NCI-H2227 (cell line): ENCODE data around the gene PDLIM3.
A peak's percentile ranks its signal among the peaks of the same experiment; 100 is the strongest.
"Not testable (repeated sequence)": the region's sequence is repeated elsewhere in the genome, so short reads cannot be mapped to it uniquely, and the experiment has no call there.

ENCODE experiments used
- DNase-seq: peaks from one replicate; lab custom pipeline; 2025; ENCODE audit not compliant: unreplicated experiment; lab: John Stamatoyannopoulos, UW

The PDLIM3 gene

DNA sequence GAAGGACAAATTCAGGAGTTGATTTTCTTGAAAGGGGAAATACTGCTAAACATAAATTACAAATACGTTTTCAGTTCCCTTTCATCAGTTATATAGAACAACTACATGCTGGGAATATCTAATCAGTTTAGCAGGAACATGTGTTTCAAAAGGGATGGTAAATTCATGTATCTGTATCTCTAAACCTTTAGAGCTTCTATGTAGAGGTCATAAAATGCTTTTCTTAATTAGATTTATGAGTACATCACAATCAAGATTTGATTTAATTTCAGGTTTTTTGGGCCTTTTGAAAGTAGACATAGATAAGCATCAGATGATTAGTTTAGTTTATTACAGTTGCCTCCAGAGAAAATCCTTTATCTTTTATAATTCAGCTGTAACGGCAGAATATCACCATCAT lies 12.9 kb downstream of the PDLIM3 start:
- no peak for DNase-seq

GRCh38 chr4:185520119-185520518 lies 15.2 kb downstream of the PDLIM3 start:
- no peak for DNase-seq

DNA sequence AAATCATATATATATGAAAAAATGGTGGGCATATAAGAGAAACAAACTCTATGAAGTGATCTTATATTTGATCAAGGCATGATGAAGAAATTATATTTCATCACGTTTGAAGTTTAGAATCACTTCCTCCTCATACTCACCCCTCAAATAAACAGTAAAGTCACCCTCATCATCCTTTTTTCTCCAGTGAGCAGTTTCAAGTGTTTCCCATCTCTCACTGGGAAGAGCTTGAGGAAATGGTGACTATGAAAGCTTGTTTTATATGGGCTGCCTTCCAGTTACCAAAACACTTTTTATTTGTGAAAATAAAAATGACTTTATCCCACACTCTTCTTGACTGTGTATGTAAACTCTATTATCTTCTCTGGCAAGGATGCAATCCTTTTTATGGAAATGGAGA lies 16.8 kb downstream of the PDLIM3 start:
- DNase-seq: no peak

- no peak for DNase-seq
Observed at GRCh38 chr4:185518069-185518468, 17.2 kb downstream of the PDLIM3 start.

GRCh38 chr4:185515248-185515647 lies 20.1 kb downstream of the PDLIM3 start:
- DNase-seq: no peak

GRCh38 chr4:185514182-185514697 lies 21.1 kb downstream of the PDLIM3 start:
- no peak for DNase-seq

GRCh38 chr4:185513489-185514181 lies 21.7 kb downstream of the PDLIM3 start:
- no peak for DNase-seq

- no peak for DNase-seq
Observed at GRCh38 chr4:185512516-185512915, 22.8 kb downstream of the PDLIM3 start.

DNA sequence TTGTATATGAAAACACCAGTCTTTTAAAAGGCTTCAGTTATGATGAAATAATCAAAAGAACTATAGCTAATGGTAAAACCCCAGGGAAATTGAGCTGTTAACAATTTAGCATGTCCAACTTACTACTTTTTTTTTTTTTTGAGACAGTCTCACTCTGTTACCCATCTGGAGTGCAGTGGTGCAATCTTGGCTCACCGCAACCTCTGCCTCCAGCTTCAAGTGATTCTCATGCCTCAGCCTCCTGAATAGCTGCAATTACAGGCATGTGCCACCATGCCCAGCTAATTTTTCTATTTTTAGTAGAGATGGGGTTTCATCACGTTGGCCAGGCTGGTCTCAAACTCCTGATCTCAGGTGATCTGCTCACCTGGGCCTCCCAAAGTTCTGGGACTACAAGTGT lies 24.1 kb downstream of the PDLIM3 start:
- not testable (repeated sequence) for DNase-seq

GRCh38 chr4:185510806-185511205 lies 24.5 kb downstream of the PDLIM3 start:
- DNase-seq: no peak

DNA sequence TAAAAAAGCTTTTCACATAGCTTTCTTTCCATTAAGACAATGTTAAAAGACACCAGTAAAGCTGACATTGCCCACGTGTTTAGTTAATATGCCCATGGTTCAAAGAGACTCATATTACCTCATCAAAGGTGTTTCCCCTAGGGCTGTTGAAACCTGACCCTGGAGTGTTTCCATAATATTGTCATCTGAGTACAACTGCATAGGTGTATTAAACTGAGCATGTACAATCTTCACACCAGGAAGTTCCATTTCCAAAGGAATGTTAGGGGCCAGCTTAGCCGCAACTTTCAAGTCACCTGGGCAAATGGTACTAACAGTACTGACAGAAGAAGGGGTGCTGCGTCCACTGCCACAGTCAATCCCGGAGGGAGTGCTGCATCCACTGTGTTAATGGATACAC lies 27.1 kb downstream of the PDLIM3 start:
- no peak for DNase-seq

GRCh38 chr4:185506422-185506821 lies 28.9 kb downstream of the PDLIM3 start:
- no peak for DNase-seq

DNA sequence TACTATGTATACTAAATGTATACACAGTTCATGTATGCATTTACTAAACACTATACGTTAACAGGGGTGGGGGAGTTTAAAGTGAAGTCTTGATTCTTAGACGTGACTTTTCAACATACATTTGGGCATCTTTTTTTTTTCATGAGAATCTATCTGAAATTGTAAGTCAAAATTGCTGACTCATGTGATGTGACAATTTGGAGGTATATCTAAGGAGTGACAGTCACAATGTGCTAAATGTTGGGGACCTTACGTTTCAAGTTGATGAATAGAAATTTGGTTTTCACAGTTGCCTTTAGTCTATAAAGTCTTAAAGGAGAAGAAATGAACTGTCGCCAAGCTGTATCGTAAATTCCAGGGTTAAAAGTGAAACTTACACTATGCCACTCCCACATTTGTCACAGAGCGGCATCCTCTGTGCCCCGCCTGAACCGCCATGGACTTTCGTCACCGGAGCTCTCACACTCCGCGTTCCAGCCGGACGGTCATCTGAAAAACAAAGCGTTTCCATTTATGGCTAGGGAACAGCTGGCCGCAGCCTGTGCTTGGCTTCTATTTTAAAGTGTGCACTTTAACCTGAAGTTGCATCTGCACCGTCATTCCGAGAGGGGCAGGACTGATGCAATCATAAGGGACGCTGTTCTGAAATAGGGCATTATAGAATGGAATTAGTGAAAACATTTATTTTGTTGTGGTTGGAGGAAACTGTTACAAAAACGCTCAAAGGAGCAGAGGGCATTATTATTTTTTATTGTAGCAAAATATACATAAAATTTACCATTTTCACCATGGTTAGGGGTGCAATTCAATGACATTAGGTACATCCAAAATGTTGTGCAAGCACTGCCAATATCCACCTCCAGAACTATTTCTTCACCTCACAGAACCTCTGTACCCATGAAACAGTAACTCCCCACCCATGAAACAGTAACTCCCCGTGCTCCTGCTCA lies 30.9 kb downstream of the PDLIM3 start:
- DNase-seq: peak; percentile 39

DNA sequence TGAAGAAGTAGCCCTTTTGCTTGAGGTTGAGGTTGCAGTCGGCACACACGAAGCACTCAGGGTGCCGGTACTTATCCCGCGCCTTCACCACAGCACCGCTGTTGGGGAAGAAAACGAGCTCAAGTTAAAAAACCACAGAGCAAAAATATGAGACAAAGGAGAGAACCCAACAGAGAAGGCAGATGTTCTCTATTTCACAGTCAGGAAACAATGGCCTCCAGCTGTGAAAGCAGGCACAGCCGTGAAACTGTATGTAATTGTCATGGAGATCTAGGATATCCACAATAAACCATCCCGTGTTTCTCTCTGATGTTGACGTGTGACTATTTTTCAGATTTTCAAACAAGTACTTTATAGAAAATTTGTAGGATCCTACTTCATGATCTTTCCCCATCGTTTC lies 32.9 kb downstream of the PDLIM3 start:
- no peak for DNase-seq

DNA sequence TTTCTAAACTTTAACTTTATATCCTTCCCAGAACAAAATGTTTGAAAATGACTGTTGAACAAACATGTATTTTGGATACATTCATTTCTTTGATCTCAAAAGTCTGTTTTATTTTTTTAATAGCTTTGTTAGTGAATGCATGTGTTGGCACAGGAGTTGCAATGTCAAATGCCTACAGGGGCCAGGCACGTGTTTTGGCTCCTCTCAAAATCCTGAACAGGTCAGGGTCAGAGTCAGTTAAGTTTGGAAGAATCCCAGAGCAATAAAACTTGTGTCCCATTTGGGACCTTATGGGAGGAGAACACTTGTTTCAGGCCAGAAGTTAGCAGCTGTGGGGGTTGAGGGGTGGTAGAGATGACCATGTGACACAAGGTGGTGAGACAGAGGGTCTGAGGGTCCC lies 34.7 kb downstream of the PDLIM3 start:
- DNase-seq: no peak

- DNase-seq: no peak
Observed at GRCh38 chr4:185500035-185500434, 35.3 kb downstream of the PDLIM3 start.

DNA sequence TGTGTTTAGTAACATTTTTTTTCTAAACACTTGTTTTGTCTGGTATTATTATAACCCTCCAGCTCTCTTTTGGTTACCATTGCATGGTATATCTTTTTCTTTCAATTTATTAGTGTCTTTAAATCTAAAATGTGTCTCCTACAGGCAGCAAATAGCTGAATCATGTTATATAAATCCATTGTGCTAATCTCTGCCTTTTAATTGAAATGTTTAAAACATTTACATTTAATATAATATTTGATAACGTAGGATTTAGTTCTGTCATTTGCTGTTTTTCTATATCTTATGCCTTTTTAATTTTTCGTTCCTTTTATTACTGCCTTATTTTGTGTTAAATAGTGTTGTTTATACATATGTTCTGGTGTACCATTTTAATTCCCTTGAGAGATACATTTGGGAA lies 46.7 kb downstream of the PDLIM3 start:
- DNase-seq: no peak

DNA sequence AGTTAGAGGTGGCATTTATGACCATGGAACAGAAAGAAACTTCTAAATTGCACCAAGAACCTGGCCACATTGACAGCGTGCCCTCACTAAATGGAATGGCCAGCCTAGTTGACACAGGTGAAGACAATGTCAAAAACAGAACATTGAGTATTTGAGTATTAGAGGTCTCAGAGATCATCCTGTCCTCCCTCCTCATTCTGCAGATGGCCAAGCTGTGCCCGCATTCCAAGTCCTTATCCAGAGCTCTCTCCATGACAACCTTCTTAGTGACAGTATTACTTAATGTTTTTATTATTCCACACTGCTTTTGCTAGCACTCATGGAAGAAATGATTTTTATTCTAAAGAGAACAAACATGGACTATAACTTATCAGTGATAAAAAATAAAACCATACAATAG lies 53.9 kb downstream of the PDLIM3 start:
- no peak for DNase-seq

- DNase-seq: no peak
Observed at GRCh38 chr4:185480016-185480732, 55.1 kb downstream of the PDLIM3 start.

- DNase-seq: no peak
Observed at GRCh38 chr4:185479507-185479971, 55.8 kb downstream of the PDLIM3 start.

DNA sequence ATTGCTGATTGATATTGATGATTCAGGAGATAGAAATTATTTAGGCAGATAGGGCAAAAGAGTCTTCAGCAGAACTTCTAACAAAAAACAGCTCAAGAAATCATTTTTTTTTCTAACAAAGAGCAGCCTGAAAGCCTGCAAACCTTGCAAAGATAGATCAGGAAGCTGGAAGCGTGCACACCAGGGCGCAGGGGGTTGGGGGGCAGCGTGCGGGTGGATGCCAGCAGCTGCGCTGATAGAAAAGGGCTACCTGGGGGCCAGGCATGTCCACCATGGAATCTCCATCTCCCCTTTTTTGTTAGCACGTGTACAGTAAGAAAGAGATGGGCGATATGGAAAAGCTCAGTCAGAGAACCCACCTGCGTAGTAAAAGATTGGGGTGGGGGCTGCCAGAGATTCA lies 62.1 kb downstream of the PDLIM3 start:
- DNase-seq: no peak
